KOPT-K1 (cell line): Measurements from ENCODE around the gene RYR1.

Experiments
- H3K27ac ChIP-seq: fragments of 200-600 bp; sonication (generic); 2 replicates; pipeline ENCODE4 v1.5.1; 2016; ENCODE audit warnings: antibody characterized with exemption, mild to moderate bottlenecking, low read depth, low read length; ENCODE audit not compliant: poor library complexity, severe bottlenecking
- H3K36me3 ChIP-seq: fragments of 200-600 bp; sonication (generic); 2 replicates; pipeline ENCODE4 v1.5.1; 2017; ENCODE audit warnings: antibody characterized with exemption, mild to moderate bottlenecking, low read length, moderate library complexity; ENCODE audit not compliant: insufficient read depth
- H3K9me3 ChIP-seq: fragments of 200-600 bp; sonication (generic); 2 replicates; pipeline ENCODE4 v1.5.1; 2017; ENCODE audit warnings: antibody characterized with exemption, low read length, mild to moderate bottlenecking; ENCODE audit not compliant: insufficient read depth, poor library complexity, severe bottlenecking

RYR1 gene

GRCh38 chr19:38430931-38431330 lies 2.6 kb upstream of the RYR1 start:
- Histone ChIP-seq H3K27ac (no peak overlapping the region), H3K36me3 (no peaks in the 10 kb centered on the region), H3K9me3 (no peaks in the 10 kb centered on the region)

GRCh38 chr19:38434549-38435051 lies 1.1 kb downstream of the RYR1 start:
- Histone ChIP-seq H3K9me3 (no peaks in the 10 kb centered on the region), H3K36me3 (no peaks in the 10 kb centered on the region), H3K27ac (no peak overlapping the region)

DNA sequence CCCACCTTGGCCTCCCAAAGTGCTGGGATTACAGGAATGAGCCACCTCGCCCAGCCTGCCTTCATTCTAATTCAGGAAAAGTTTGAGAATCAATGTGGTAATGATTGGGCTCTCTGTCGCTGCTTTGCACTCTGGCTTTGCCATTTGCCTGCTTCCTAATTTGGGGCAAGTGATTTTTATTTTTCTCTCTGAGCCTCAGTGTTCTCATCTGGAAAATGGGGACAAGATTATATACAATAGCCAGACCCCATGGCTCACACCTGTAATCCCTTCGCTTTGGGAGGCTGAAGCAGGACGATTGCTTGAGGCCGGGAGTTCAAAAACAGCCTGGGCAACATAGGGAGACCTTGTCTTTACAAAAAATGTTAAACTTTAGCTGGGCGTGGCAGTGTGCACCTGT lies 3.8 kb downstream of the RYR1 start:
- Histone ChIP-seq H3K36me3 (no peaks in the 10 kb centered on the region), H3K9me3 (no peaks in the 10 kb centered on the region), H3K27ac (no peak overlapping the region)

GRCh38 chr19:38437917-38438316 lies 4.4 kb downstream of the RYR1 start:
- Histone ChIP-seq H3K36me3 (no peaks in the 10 kb centered on the region), H3K27ac (no peak overlapping the region), H3K9me3 (no peaks in the 10 kb centered on the region)

GRCh38 chr19:38440592-38440991 lies 7.1 kb downstream of the RYR1 start:
- H3K36me3 ChIP-seq, result no peaks in the 10 kb centered on the region
- H3K27ac ChIP-seq, result no peak overlapping the region
- H3K9me3 ChIP-seq, result no peaks in the 10 kb centered on the region

GRCh38 chr19:38441657-38442348 lies 8.3 kb downstream of the RYR1 start:
- Histone ChIP-seq H3K36me3 (no peaks in the 10 kb centered on the region), H3K9me3 (no peaks in the 10 kb centered on the region), H3K27ac (no peak overlapping the region)

- H3K9me3 ChIP-seq, result no peaks in the 10 kb centered on the region
- H3K27ac ChIP-seq, result no peak overlapping the region
- no peaks in the 10 kb centered on the region for H3K36me3 ChIP-seq
These were observed 9.2 kb downstream of the RYR1 start for GRCh38 chr19:38442736-38443135.

- H3K27ac ChIP-seq, result no peak overlapping the region
- no peaks in the 10 kb centered on the region for H3K9me3 ChIP-seq
- H3K36me3 ChIP-seq, result no peaks in the 10 kb centered on the region
These were observed 10.0 kb downstream of the RYR1 start for GRCh38 chr19:38443458-38443999.

DNA sequence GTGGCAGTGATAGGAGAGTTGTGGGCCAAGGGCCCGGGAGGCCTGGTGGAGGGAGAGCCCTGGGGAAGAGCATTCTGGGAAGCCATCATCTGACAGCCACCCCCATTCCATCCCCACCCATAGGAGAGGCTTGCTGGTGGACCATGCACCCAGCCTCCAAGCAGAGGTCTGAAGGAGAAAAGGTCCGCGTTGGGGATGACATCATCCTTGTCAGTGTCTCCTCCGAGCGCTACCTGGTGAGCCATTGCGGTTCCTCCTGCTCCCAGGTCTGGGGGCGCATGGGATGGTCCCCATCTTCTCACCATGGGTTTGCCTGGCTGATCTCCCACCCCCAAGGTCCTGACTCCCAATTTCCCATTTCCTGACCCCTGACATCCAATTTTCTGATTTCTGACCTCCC lies 10.5 kb downstream of the RYR1 start:
- no peaks in the 10 kb centered on the region for H3K36me3 ChIP-seq
- H3K9me3 ChIP-seq, result no peaks in the 10 kb centered on the region
- no peak overlapping the region for H3K27ac ChIP-seq

- H3K9me3 ChIP-seq, result no peaks in the 10 kb centered on the region
- no peak overlapping the region for H3K27ac ChIP-seq
- no peaks in the 10 kb centered on the region for H3K36me3 ChIP-seq
These were observed 11.9 kb downstream of the RYR1 start for GRCh38 chr19:38445362-38445761.

- Histone ChIP-seq H3K36me3 (no peaks in the 10 kb centered on the region), H3K9me3 (no peaks in the 10 kb centered on the region), H3K27ac (no peak overlapping the region)
These were observed 14.7 kb downstream of the RYR1 start for GRCh38 chr19:38448225-38448624.

- H3K27ac ChIP-seq, result no peak overlapping the region
- H3K36me3 ChIP-seq, result no peaks in the 10 kb centered on the region
- no peaks in the 10 kb centered on the region for H3K9me3 ChIP-seq
These were observed 16.0 kb downstream of the RYR1 start for GRCh38 chr19:38449518-38449917.

DNA sequence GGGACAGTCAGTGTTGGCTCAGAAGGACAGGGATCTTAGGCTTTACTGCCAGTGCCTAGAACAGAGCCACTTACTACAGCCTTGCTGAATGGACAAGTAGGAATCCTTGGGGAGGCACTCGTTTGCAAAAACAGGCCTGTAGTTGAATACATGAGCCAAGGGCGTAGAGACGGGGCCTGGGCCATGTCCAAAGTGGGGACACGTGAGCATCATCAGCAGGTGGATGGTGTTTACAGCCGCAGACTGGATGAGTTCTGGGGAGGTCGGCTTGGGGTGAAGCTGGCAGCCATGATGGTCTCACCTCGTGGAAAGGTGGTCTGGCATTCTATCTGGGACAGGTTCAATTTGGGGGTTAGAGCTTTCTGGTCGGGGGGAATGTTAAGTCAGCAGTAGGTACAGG lies 17.5 kb downstream of the RYR1 start:
- no peaks in the 10 kb centered on the region for H3K36me3 ChIP-seq
- no peaks in the 10 kb centered on the region for H3K9me3 ChIP-seq
- no peak overlapping the region for H3K27ac ChIP-seq

DNA sequence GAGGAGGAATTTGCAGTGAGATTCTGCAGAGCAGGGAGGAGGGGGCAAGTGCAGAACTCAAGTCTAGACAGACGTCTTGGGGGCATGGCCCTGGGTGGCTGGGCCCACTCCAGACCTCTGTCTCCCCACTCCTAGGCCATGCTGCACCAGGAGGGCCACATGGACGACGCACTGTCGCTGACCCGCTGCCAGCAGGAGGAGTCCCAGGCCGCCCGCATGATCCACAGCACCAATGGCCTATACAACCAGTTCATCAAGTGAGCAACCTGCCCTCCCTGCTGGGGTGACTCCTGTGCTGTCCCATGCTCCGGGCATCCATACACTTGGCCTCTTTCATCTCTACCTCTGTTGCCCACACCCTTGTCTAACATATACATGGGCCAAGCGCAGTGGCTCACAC lies 18.1 kb downstream of the RYR1 start:
- no peak overlapping the region for H3K27ac ChIP-seq
- no peaks in the 10 kb centered on the region for H3K36me3 ChIP-seq
- H3K9me3 ChIP-seq, result no peaks in the 10 kb centered on the region

DNA sequence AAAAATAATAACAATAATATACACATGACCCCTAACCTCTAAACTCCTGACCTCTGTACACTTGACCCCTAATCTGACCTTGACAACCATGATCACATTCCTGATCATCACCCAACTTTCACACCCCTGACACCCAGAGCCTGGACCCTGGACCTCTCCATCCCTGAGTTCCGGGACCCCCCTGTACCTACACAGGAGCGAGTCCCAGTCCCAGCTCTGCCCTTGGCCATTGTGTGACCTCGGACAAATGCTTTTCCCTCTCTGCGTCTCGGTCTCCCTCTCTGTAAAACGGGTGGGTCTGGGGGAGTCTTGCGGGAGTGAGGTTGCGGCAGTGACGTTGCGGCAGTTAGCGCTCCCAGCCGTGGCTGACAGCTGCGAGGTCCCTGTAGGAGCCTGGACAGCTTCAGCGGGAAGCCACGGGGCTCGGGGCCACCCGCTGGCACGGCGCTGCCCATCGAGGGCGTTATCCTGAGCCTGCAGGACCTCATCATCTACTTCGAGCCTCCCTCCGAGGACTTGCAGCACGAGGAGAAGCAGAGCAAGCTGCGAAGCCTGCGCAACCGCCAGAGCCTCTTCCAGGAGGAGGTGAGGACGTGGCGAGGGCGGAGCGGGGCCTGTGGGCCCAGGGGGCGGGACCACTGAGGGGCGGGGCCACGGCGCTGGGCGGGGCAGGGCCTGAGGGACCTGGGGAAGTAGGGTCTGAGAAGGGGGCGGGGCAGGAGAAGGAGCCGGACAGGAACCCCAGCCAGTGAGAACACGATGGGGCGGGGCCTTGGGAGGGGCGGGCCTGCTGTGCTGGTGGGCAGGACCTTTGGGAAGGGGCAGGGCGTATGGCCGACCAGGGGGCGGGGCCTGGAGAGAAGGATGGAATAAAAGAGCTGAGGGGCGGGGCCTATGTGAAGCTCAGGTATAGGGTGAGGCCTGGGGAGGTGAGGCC lies 19.2 kb downstream of the RYR1 start:
- no peaks in the 10 kb centered on the region for H3K9me3 ChIP-seq
- H3K36me3 ChIP-seq, result no peaks in the 10 kb centered on the region
- no peak overlapping the region for H3K27ac ChIP-seq
